Left hindlimb (tissue), 1 donor: Measurements from ENCODE around the gene BTBD16.

Source experiments
- DNase-seq: peaks from one replicate; pipeline ENCODE4 v3.0.0-alpha.2; 2018

BTBD16 gene

DNA sequence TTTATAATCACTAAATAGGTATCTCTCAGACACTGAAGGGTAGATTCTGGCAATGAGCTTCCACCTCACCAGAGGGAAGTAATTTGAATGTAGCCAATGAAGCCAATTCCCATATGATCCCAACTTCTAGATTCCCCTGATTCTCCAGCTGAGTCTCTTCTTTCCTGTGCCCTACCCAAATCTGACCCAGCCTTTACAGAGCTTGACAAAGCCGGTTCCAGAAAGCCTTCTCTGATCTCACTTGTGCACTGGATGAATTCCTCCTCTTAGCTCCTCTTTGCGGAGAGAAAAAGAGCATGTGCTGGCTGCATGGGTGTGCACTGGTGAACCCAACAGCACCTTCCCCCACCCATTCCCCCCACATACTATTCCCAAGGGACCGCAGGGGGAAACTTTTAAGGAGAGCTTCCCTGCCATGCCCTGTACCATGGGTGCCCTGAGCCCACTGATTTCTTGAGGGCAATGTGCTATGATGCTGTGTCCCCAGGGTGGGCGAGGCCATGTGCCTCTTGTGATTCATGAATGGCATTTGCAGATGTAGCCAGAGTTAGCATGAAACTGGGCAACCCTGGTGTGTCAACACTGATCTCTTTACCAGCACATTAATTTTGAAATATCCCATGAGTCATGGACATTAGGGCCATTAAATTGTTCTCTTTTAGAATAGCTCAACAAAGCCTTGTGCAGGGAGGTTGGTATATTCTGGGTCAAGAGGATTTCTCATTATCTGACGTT lies 53.0 kb downstream of the BTBD16 start:
- no peak for DNase-seq

DNA sequence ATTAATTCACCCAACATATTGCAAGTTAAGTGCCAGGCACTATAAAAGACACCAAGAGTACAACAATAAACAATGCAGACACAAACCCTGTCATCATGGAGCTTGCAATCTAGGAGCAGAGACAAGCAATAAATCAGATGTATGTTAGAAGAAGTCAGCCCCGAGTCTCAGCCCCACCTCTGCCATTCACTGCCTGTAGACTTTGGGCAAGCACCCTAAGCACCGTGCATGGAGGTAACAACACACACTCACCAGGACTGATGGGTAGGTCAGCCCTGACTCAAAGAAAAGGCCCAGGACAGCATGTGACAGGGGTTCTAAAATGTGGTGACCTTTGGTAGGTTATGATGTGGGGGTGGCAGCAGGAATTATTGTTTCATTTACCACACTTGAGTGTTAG lies 54.1 kb downstream of the BTBD16 start:
- DNase-seq, result no peak

DNA sequence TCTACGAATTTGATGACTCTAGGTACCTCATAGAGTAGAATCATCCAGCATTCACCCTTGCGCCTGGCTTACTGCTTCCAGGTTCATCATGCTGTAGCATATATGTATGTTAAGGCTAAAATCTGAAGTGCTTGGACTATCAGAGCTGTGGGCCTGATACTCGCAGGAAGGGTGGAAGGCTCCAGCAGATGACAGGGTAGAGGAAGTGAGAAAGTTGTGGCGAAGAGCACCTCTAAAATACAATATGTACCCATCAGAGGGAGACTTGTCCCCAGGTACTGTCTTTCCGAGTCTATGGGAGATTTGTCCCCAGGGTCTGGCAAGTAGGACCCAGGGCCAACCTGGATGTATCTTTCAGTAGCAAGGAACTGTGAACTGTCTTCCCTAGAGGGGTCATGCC lies 55.3 kb downstream of the BTBD16 start:
- no peak for DNase-seq

DNA sequence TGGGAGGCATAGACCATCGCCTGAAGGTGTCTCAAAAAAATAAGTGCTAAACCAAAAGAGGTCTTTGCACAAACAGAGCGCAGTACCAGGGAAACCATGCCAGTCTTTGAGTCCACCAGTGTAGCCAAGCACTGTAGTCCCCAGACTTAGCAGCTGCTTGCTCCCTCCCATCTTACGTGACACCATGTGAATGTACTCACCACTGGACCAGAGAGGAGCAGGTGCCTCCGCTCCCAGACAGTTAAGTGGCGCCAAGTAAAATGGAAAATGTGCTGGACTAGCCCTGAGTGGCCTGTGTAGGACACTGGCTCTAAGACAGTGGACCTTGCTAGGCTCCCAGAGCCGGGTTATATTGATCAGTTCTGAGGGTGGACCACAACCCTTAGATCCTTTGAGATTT lies 55.7 kb downstream of the BTBD16 start:
- no peak for DNase-seq

DNA sequence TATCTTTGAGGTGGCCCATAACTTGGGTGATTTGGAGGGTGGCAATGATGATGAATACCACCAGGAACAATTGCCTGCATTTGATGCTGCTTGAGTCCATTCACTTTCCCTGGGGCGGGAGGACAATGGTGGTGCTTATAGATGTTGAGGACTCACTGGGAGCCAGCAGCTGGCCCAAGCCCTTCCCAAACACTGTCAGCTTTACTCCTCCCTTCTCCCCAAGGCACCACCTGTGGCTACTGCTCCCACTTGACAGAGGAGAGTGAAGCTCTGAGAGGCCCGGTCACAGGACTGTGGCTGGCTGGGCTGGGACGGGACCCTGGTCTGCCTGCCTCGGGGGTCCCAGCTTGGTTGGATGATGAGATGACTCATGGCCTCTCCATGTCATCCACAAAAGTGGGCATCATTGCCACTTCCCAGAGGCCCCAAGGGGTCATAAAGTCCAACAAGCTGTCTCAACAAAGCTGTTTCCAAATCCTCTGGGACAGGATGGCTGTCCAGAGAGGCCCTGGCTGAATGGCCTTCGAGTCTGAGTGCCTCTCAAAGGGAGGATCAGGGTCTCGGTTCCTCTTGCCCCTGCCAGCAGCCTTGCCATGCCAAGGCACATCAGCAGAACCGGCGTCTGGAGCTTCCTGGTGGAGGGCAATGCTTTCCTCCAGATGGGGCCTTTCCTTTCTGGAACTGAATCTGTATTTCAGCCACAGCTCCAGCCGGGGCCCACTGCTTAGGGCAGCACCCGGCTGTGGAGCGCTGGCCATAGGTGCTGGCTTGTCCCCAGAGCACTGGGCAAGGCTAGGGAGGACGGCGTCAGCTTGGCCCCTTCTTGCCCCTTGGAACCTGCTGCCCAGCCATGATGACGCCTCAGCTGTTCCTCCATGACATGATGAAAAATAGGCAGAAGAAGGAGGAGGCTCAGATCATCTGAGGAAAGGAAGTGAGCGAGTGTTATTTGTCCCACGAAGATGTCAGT lies 56.4 kb downstream of the BTBD16 start:
- no peak for DNase-seq

DNA sequence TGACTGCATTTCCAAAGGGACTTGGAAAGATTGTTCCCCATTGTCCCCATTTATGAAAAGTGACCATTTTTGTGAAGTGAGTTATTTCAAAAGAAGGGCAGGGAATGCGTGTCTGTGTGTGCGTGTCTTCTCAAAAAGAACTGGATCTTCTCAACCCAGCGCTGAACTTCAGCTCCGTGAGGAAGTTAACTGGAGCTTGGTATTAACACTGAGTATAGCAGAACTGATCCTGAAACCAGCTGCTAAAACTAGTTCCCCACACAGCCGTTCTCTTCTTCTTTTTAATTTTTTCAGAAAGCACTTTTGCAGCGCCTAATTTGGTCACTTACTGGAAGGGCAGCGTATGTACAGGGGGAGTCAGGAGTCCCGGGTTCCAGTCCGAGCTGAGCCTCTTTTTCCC lies 57.6 kb downstream of the BTBD16 start:
- DNase-seq, result no peak

DNA sequence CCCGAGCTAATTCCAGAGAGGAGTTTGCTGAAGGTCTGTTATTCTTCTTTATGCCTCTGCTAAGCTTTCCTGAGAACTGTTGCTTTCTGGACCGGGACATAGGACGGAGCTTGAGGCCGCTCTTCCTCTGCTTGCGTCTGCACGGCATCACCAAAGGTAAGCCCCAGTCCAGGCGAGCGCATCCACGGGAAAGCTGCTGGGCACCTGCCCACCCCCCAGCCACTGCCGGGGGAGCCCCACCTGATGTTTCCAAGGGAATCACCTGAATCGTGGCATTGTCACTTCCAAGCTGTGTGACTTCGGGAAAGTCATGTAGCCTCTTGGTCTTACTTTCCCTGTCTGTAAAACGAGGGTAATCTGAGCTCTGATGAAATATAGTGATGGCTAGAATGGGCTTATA lies 58.3 kb downstream of the BTBD16 start:
- DNase-seq, result no peak

DNA sequence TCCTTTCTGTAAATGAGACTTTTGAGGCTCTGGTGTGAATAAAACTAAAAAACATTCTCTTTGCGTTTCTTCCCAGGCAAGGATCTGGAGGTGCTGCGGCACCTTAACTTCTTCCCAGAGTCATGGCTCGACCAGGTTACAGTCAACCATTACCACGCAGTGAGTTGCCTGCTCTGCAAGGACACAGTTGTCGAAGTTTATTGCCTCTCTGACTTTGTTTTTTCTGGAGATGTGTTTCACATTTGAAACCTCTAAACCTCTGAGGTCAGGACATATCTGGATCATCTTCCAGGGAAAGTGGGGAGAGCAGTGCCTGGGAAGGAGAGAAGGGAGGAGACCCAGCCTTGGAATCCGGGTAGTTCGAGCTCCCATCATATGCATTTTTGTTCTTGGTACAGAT lies 60.0 kb downstream of the BTBD16 start:
- DNase-seq, result no peak

DNA sequence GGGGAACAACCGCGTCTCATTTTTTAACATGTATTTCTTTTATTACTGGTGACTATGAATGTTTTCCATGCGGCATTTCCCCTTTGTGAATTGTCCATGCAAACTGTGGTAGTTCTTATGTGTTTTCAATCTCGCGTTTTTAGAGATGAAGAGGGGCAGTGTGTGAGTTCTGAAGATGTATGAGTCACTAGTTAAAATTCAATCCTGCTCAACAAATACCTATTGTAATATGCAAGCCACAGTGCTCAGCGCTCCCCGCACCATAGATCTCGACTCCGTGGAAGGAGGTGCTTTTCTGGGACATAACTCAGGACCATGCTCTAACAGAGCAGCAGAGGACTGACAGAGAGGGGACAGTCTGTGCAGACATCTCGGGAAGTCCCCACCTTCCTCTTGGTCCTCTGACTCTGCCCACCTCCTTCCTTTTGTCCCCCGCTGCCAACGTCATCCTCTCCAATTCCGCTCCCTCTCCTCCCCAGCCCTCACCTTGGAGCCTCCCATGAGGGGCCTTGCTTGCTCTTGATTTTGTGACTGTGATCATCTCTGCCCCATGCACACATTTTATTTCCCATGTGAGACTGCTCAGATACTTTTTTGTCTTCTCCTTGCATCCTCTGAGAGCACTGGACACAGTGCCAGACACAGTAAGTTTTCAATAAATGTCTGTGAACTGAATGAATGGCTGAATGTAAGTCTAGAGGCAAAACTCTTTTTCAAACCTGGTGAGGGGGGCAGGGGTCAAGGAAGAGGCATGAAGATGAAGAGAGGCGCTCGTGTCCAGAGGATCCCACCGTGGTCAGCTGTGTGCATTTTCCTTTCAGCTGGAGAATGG lies 60.7 kb downstream of the BTBD16 start:
- DNase-seq, result no peak

DNA sequence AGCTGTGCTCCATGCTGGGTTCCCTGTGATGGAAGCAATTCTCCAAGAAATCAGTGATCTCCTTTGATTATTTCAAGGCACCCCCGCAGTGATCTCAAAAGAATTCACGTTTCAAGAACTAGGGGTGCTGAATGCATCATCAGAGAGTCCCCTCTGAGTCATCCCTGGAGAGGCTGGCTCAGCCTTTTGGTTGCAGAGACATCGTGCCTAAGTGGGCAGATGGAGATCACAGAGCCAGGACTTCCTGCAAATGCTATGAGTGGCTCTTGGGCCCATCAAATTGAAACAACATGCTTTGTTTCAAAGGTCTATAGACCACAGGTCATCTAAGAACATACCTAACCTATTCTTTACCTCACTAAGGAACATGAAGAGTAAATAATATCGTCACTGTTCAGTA lies 61.9 kb downstream of the BTBD16 start:
- no peak for DNase-seq

DNA sequence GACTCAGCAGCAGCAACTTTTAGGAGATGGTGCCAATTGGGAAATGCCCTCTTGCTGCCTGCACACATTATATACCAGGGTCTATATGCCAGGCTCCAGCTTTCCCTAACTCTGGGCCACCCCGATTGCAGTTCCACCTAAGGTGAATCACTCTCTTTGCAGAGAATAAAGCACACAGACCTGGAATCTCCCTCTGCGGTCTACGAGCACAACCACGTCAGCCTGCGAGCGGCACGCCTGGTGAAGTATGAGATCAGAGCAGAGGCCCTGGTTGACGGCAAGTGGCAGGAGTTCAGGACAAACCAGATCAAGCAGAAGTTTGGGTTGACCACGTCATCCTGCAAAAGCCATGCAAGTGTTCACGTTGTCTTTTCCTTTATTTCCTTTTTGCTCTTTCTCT lies 65.2 kb downstream of the BTBD16 start:
- DNase-seq, result no peak

DNA sequence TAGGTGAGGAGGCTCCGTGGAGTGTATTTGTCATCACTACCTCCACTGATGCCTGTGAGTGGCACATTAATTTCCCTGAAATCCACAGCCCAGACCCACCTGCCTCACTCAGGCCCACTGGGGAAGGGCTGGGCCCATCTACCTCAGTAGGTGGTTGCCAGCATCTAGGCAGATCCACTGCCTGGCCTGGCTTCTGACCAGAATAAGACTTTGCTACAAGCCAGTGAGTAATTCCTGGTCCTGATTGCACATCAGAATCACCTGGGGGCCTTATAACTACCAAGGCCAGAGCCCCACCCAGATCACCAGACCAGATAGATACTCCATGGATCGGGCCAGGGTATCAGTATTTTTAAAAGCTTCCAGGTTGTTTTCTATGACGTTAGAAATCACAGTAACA lies 65.9 kb downstream of the BTBD16 start:
- DNase-seq, result no peak

DNA sequence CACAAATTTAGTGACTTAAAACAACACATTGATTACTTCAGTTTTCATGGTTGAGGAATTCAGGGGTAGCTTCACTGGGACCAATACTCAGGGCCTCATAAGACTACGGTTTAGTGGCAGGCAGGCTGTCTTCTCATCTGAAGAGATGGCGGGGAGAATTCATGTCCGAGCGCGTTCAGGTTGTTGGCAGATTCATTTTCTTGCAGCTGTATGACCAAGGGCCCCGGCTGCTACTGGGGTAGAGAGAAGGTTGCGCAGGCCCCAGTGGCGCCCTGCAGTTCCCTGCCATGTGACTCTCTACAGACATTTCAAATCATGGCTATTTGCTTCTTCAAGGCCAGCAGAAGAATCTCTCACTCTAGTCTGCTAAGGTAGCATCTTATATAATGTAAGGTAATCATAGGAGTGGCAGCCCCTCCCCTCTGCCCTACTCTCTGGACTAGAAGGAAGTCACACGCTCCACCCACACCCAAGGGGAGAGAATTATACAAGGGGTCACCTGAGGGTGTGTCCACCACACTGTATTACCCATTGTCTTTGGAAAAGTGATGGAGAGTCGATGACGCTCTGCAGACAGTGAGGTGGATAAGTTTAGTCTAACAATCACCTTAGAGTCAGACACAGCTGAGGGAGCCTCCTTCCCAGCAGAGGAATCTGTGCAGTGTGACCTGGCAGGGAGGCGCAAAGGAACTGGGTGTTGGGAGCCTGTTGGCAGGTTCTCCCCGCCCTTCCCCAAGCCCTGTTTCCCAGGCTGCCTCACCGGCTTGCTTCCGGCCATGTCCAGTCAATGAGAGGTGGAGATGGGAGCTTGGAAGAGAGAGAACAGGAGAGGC lies 67.7 kb downstream of the BTBD16 start:
- DNase-seq, result no peak

DNA sequence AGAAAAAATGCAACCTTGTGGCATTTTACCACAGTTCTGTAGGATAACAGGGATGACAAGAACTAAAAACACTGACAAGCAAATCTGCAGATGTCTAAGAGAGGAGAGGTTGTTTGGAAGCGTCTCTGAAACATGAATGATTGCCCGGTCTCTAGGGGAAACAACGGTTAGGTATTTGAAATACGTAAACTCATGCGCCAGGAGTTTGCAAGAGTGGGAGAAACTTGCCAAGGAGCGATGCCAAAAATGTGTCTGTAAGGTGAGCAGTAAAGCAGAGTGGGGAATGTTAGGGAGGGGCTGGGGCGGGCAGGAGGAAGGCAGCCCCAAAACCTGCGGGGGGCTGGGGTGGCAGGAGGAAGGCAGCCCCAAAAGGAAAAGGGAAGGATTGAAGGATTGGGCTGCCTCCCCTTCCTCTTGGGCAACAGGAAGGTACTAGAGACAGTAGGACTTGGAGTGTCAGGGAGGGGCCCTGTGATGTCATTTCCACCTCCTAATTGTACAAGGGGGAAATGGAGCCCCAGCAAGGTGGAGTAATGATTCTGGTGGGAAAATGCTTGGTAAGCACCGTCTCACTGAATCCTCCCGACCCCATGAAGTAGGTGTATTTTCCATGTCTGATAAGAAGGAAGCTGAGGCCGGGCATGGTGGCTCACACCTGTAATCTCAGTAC lies 70.2 kb downstream of the BTBD16 start:
- no peak for DNase-seq

DNA sequence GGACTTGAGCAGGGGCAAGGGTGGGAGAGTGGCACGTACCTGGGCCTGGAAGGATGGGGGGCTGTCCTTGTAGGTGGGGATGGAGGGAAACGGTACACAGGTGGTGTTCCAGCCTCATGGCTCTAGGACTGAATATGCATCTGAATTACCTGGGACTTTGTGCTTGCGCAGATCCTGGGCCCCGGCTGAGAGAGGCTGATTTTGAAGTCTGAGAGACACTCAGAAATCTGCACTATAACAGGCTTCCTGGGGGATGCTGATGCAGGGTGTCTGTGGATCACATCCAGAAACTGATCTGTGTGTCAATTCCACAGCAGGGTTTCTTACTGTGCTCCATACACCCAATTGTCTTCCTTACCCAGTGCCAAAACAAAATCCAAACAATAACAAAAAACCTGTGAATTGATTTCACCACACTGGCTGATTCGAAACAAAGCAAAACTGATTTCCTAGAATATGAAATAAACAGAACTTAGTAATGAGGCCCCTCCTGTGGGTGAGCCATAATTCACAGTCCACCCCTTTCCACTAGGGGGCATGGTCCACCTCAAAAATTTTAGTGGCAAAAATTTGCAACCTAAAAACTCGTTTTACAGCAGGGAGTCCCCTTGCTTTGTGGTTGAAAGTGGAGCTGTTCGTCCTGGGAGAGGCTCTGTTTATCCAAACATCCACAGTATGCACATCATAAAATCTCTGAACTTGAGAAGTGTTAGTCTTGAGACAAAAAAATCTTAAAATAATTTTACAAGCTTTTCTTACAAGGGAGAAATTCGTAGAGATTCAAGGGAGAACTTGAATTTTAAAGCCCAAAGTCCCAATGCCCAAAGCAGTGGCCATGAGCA lies 71.4 kb downstream of the BTBD16 start:
- DNase-seq, result no peak

DNA sequence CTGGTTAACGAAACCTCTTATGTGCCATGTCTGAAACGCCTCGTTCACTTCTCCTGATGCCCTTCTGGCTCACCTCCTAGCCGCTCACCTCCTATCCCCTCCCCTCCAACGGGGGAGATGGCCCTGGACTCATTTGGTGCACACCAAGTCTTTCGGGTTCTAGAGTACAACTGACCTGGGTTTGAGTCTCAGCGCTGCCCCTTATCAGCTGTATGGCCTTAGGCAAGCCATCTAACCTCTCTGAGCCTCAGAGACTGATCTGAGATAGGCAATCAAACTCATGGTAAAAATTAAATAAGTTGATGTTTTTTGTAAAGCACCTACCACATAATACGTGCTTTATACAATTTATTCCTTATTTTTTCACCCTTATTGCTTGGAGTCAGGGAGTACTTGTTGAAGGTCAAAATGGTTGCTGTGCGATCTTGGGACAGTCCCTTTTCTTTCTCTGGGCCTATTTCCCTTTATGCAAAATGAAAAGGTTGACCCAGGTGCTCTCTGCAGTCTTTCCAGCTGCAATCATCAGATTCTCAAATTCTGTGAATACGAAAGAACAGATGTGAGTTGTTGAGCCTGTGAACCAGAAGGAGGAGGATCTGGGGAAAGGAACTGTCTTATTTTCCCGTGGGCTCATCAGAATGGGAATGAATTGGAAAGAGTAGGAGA lies 72.2 kb downstream of the BTBD16 start:
- no peak for DNase-seq

DNA sequence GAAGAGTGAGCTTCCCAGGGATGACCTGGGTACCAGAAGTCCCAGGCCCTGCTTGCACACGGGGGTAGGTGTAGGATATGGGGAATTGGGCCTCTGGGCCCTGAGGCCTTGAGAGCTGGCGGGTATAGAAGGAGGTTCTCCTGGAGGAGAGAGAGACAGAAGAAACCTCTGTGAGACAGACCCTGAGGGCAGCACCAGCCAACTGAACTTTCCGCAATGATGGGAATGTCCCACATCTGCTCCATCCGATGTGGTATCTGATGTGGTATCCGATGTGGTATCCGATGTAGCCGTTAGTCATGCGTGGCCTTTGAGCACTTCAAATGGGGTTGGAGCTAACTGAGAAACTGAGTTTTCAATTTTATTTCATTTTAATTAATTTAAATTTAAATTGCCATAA lies 72.8 kb downstream of the BTBD16 start:
- DNase-seq, result no peak

DNA sequence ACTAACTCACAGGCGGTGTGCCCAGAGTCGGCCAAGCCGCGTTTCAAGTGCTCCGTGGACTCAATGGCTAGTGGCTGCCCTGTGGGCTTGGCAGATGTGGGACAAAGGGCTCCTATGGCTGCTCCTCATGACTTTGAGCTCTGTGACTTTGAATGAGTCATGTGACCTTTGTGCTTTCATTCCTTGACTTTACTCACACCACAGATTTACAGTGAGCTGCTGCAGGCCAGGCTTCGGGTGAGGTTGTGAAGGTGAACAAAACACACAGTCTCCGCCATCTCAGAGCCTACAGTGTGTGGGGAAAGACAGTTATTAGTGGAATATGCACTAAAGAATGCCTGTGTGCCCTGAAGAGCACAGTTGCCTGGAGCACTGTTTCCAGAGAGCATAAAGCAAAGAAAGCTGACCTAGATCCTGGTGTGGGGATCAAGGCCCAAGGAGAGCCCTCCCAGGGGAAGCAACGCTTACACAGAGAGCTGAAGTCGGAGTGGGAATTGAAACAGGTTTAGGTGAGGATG lies 73.7 kb downstream of the BTBD16 start:
- DNase-seq, result no peak

DNA sequence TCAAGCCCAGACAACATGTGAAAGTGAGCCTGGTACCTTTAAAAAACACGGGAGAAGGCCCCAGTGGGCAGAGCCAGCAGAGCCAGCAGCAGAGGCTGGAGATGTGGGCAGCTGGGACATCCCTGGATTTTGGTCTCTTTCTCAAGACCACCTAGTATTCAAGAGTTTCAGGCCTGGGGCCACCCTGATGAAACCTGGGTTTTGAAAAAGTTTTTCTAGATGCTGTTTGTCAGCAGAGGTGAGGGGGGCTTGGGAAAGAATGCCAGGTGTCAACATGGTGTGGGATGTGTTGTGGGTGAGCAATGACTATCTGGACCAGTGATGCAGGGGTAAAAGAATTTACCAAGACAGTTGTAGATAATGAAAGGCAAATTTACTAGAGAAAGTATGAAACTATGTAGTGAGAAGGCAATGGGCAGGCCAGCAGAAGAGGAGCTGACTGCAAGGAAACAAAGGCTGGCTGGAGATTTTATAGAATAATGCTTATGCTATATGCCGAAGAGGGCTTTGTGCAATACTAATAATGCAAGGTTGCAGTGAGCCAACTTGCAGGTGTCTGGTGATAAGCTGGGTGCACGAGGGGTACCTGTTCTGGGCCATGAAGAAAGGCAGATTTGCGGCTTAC lies 75.3 kb downstream of the BTBD16 start:
- no peak for DNase-seq
